HepG2 (cell line): ENCODE data around the gene UCP2. TPM values are rescaled to one million over a fixed set of nuclear protein-coding genes. Genes with fewer than 3 reads are reported as not detected.

Experiments used
- DRAP1 ChIP-seq: IDR thresholded peaks from 2 replicates; pipeline ENCODE4 v1.6.1; 2016; ENCODE audit warnings: missing genetic modification reagents, missing compliant biosample characterization
- DZIP1 ChIP-seq: sonication (generic); formaldehyde crosslinking; IDR thresholded peaks from 2 replicates; pipeline ENCODE4 v1.5.0; 2020; ENCODE audit warnings: mild to moderate bottlenecking, missing genetic modification reagents
- FOSL2 ChIP-seq: sonication (generic); formaldehyde crosslinking; IDR thresholded peaks from 2 replicates; pipeline ENCODE4 v1.4.0; 2020; ENCODE audit warnings: missing genetic modification reagents
- KLF9 ChIP-seq: IDR thresholded peaks from 2 replicates; pipeline ENCODE4 v1.6.1; 2016; ENCODE audit warnings: low read depth
- PITX1 ChIP-seq: sonication (generic); formaldehyde crosslinking; IDR thresholded peaks from 2 replicates; pipeline ENCODE4 v1.5.1; 2020; ENCODE audit warnings: mild to moderate bottlenecking, missing genetic modification reagents
- PLSCR1 ChIP-seq: sonication (generic); formaldehyde crosslinking; IDR thresholded peaks from 2 replicates; pipeline ENCODE4 v1.5.0; 2020; ENCODE audit warnings: missing genetic modification reagents, mild to moderate bottlenecking, borderline replicate concordance
- PRDM10 ChIP-seq: sonication (generic); formaldehyde crosslinking; IDR thresholded peaks from 2 replicates; pipeline ENCODE4 v1.4.0; 2020; ENCODE audit warnings: low read depth, missing genetic modification reagents
- RXRA ChIP-seq: sonication (generic); formaldehyde crosslinking; IDR thresholded peaks from 2 replicates; pipeline ENCODE4 v1.5.1; 2020; ENCODE audit warnings: missing genetic modification reagents
- SP4 ChIP-seq: sonication (generic); formaldehyde crosslinking; IDR thresholded peaks from 2 replicates; pipeline ENCODE4 v1.8.1; 2023; ENCODE audit warnings: mild to moderate bottlenecking, missing genetic modification reagents
- TIGD3 ChIP-seq: sonication (generic); formaldehyde crosslinking; IDR thresholded peaks from 2 replicates; pipeline ENCODE4 v1.5.1; 2020; ENCODE audit warnings: mild to moderate bottlenecking, missing genetic modification reagents, borderline replicate concordance
- ZFP1 ChIP-seq: IDR thresholded peaks from 2 replicates; pipeline ENCODE4 v1.6.1; 2016
- ZFP41 ChIP-seq: sonication (generic); formaldehyde crosslinking; IDR thresholded peaks from 2 replicates; pipeline ENCODE4 v1.4.0; 2020; ENCODE audit warnings: mild to moderate bottlenecking, missing genetic modification reagents, borderline replicate concordance
- ZIK1 ChIP-seq: sonication (generic); formaldehyde crosslinking; IDR thresholded peaks from 2 replicates; pipeline ENCODE4 v1.5.0; 2020; ENCODE audit warnings: mild to moderate bottlenecking, low read depth, missing genetic modification reagents, borderline replicate concordance
- ZNF234 ChIP-seq: sonication (generic); formaldehyde crosslinking; conservative IDR thresholded peaks from 2 replicates; pipeline ENCODE4 v1.5.1; 2020; ENCODE audit warnings: mild to moderate bottlenecking, missing genetic modification reagents
- ZNF562 ChIP-seq: sonication (generic); formaldehyde crosslinking; IDR thresholded peaks from 2 replicates; pipeline ENCODE4 v1.8.0; 2022; ENCODE audit warnings: missing genetic modification reagents, borderline replicate concordance
- ZNF772 ChIP-seq: sonication (generic); formaldehyde crosslinking; IDR thresholded peaks from 2 replicates; pipeline ENCODE4 v1.5.0; 2020; ENCODE audit warnings: mild to moderate bottlenecking, missing genetic modification reagents
- ZNF773 ChIP-seq: sonication (generic); formaldehyde crosslinking; IDR thresholded peaks from 2 replicates; pipeline ENCODE4 v1.4.0; 2020; ENCODE audit warnings: missing genetic modification reagents, borderline replicate concordance
- ZSCAN9 ChIP-seq: IDR thresholded peaks from 2 replicates; pipeline ENCODE4 v1.6.1; 2016; ENCODE audit warnings: borderline replicate concordance
- polyA plus RNA-seq, 8 experiments: library from polyadenylated mRNA; depleted of rRNA in 3 of 8; stranded (reverse) in 7 of 8; unstranded in 1 of 8; fragments of >200 nt; fragmentation: Illumina TruSeq in 4 of 8; extraction: Trizol in 4 of 8; gene quantifications; 2 replicates each; pipeline versions ENCODE4 v1.2.1 to v1.2.3, GENCODE V29; 2011 to 2016; ENCODE audit warnings: low read depth in 4 of 8, missing spikeins in 1 of 8, mixed read lengths in 1 of 8; ENCODE audit not compliant: insufficient read depth in 1 of 8
- total RNA-seq, 5 experiments: library from RNA; depleted of rRNA; stranded (reverse); fragments of >200 nt; fragmentation: Illumina TruSeq; extraction: Trizol; gene quantifications; 2 replicates each; pipeline ENCODE4 v1.2.3, GENCODE V29; 2016; ENCODE audit warnings: low read depth in 1 of 5

UCP2 gene
- total and polyA plus RNA-seq, 2 of the 13 experiments (the other 11 are each of a cell fraction or from before 2014, with no cell fraction given), result 2.7 to 3.2 TPM

- TF ChIP-seq ZFP41 (CRISPR knock-in tag), result peak; percentile 31; the same call in 1 of the 2 replicates
- no peak; the same call in none of the 2 replicates for TF ChIP-seq ZNF773
- peak; percentile 93 for TF ChIP-seq DRAP1 (CRISPR knock-in tag)
- TF ChIP-seq PITX1 (CRISPR knock-in tag), result peak; percentile 21; the same call in 1 of the 2 replicates
- TF ChIP-seq TIGD3 (CRISPR knock-in tag), result 0 out of 2 replicates have a peak, but pooled peaks have one; percentile 61
- TF ChIP-seq ZNF562 (CRISPR knock-in tag), result no peak
- 0 out of 2 replicates have a peak, but pooled peaks have one; percentile 27 for TF ChIP-seq PRDM10 (CRISPR knock-in tag)
- no peak for TF ChIP-seq ZNF234 (CRISPR knock-in tag)
- TF ChIP-seq ZNF772, result peak; percentile 49; the same call in 1 of the 2 replicates
- TF ChIP-seq KLF9 (CRISPR knock-in tag), result no peak
- no peak for TF ChIP-seq FOSL2
- TF ChIP-seq DZIP1 (CRISPR knock-in tag), result peak; percentile 81
- peak; percentile 92; the same call in 1 of the 2 replicates for TF ChIP-seq PLSCR1
- TF ChIP-seq RXRA (CRISPR knock-in tag), result peak; percentile 88
- peak; percentile 56; the same call in 1 of the 2 replicates for TF ChIP-seq ZSCAN9 (CRISPR knock-in tag)
- no peak; the same call in none of the 2 replicates for TF ChIP-seq SP4 (CRISPR knock-in tag)
- 0 out of 2 replicates have a peak, but pooled peaks have one; percentile 33 for TF ChIP-seq ZFP1 (CRISPR knock-in tag)
- TF ChIP-seq ZIK1 (CRISPR knock-in tag), result peak; percentile 55
Measured at GRCh38 chr11:73982990-73983740, 522 bp upstream of the UCP2 start (continued).
